Esophagus squamous epithelium (tissue), 4 donors: Measurements from ENCODE around the gene FCGR2B.
"Not testable (repeated sequence)": the region's sequence is repeated elsewhere in the genome, so short reads cannot be mapped to it uniquely, and the experiment has no call there.

ENCODE experiments used
- CTCF ChIP-seq, 6 experiments: fragments of 450-650 bp in 4 of 6; fragments of 200-600 bp in 2 of 6; sonication (generic) in 2 of 6; IDR thresholded peaks; one replicate each; pipeline ENCODE4 v1.5.1; 2016 to 2019; ENCODE audit warnings: antibody characterized with exemption in 6 of 6, mild to moderate bottlenecking in 4 of 6, moderate library complexity in 4 of 6
- POLR2A ChIP-seq, 4 donors: fragments of 450-650 bp; IDR thresholded peaks; one replicate each; pipeline ENCODE4 v1.6.1; 2017; ENCODE audit warnings: antibody characterized with exemption in 4 of 4, mild to moderate bottlenecking in 4 of 4, moderate library complexity in 3 of 4

- TF ChIP-seq CTCF, POLR2A (IDR thresholded peaks at IDR 0.05): not testable (repeated sequence)
These were observed 27.9 kb upstream of the FCGR2B start for GRCh38 chr1:161634993-161635392.
